IMR-90 (cell line): Measurements from ENCODE around the gene RNASE7. TPM values are rescaled to one million over a fixed set of nuclear protein-coding genes. Genes with fewer than 3 reads are reported as not detected.

Source experiments
- ATAC-seq: fragments of 200-7000 bp; cut with Tn5 transposase; 2 replicates; pipeline ENCODE4 v1.9.1; 2020; ENCODE audit warnings: low read depth, mild to moderate bottlenecking, moderate library complexity
- BruUV-seq: library from RNA; stranded (reverse); fragments of 400-500 nt; replicated peaks from 2 replicates; lab custom pipeline; 2021; lab: Mats Ljungman, UMichigan
- CTCF ChIA-PET: fragments of 300-600 bp; formaldehyde crosslinking; extraction: SDS; loops from one replicate; lab custom pipeline; 2021; ENCODE audit warnings: antibody characterized with exemption; lab: Yijun Ruan, JAX
- POLR2A ChIA-PET: fragments of 300-600 bp; sonication (Branson Sonifier 250); formaldehyde crosslinking; loops from one replicate; lab custom pipeline; 2022; ENCODE audit warnings: antibody characterized with exemption; ENCODE audit not compliant: unreplicated experiment; lab: Charles Lee
- DNase-seq: peaks from one replicate; pipeline ENCODE4 v3.0.0; 2013
- H2AFZ ChIP-seq: replicated peaks from 2 replicates; pipeline ENCODE3; 2013; ENCODE audit warnings: low read length, mild to moderate bottlenecking; ENCODE audit not compliant: poor library complexity
- H2AK5ac ChIP-seq: 2 replicates; pipeline ENCODE4 v1.6.1; 2013; ENCODE audit warnings: low read depth, low read length, inconsistent platforms
- H2AK9ac ChIP-seq: replicated peaks from 2 replicates; pipeline ENCODE3; 2013; ENCODE audit warnings: mild to moderate bottlenecking, low read depth, low read length, moderate library complexity; ENCODE audit not compliant: poor library complexity
- H2BK120ac ChIP-seq: 2 replicates; pipeline ENCODE4 v1.6.1; 2013; ENCODE audit warnings: low read depth, low read length, inconsistent platforms
- H2BK15ac ChIP-seq: 3 replicates; pipeline ENCODE4 v1.6.1; 2013; ENCODE audit warnings: low read depth, low read length, inconsistent platforms
- H2BK20ac ChIP-seq: 2 replicates; pipeline ENCODE4 v1.6.1; 2013; ENCODE audit warnings: low read depth, mild to moderate bottlenecking, inconsistent platforms, low read length, moderate library complexity
- H2BK5ac ChIP-seq: 2 replicates; pipeline ENCODE4 v1.6.1; 2013; ENCODE audit warnings: mild to moderate bottlenecking, low read depth, low read length, inconsistent platforms; ENCODE audit not compliant: poor library complexity, severe bottlenecking
- H3K14ac ChIP-seq: replicated peaks from 2 replicates; pipeline ENCODE4 v1.6.1; 2013; ENCODE audit warnings: low read depth, low read length, inconsistent platforms
- H3K18ac ChIP-seq: 2 replicates; pipeline ENCODE4 v1.6.1; 2013; ENCODE audit warnings: low read depth, low read length, control low read depth
- H3K23ac ChIP-seq: 2 replicates; pipeline ENCODE4 v1.6.1; 2013; ENCODE audit warnings: low read depth, low read length, inconsistent platforms
- H3K27ac ChIP-seq: 2 replicates; pipeline ENCODE4 v1.5.1; 2013; ENCODE audit warnings: mild to moderate bottlenecking, control low read depth, low read length; ENCODE audit not compliant: insufficient read depth
- H3K27me3 ChIP-seq: 2 replicates; pipeline ENCODE4 v1.6.1; 2013; ENCODE audit warnings: low read length; ENCODE audit not compliant: control insufficient read depth, insufficient read depth
- H3K36me3 ChIP-seq: 2 replicates; pipeline ENCODE4 v1.6.1; 2013; ENCODE audit warnings: low read length, mixed read lengths; ENCODE audit not compliant: control insufficient read depth, insufficient read depth
- H3K4ac ChIP-seq: 2 replicates; pipeline ENCODE4 v1.6.1; 2013; ENCODE audit warnings: low read depth, low read length, inconsistent platforms
- H3K4me1 ChIP-seq: 2 replicates; pipeline ENCODE4 v1.6.1; 2013; ENCODE audit warnings: low read length, mixed read lengths; ENCODE audit not compliant: control insufficient read depth, insufficient read depth
- H3K4me2 ChIP-seq: 2 replicates; pipeline ENCODE4 v1.6.1; 2013; ENCODE audit warnings: low read depth, mild to moderate bottlenecking, control low read depth, low read length, moderate library complexity
- H3K4me3 ChIP-seq: 2 replicates; pipeline ENCODE4 v1.5.1; 2013; ENCODE audit warnings: low read depth, mild to moderate bottlenecking, control low read depth, low read length, moderate library complexity; ENCODE audit not compliant: insufficient read depth
- H3K56ac ChIP-seq: 2 replicates; pipeline ENCODE4 v1.6.1; 2013; ENCODE audit warnings: low read length, inconsistent platforms; ENCODE audit not compliant: insufficient read depth; ENCODE audit errors: extremely low read depth
- H3K79me1 ChIP-seq, 2 experiments: 2 replicates each; pipeline ENCODE4 v1.6.1; 2013; ENCODE audit warnings: low read length in 2 of 2, inconsistent platforms in 1 of 2, low read depth in 1 of 2
- H3K9ac ChIP-seq: 2 replicates; pipeline ENCODE4 v1.6.1; 2013; ENCODE audit warnings: low read depth, low read length, control low read depth
- H3K9me1 ChIP-seq: 2 replicates; pipeline ENCODE4 v1.6.1; 2013; ENCODE audit warnings: low read length, inconsistent platforms; ENCODE audit not compliant: insufficient read depth
- H3K9me3 ChIP-seq: 2 replicates; pipeline ENCODE4 v1.6.1; 2013; ENCODE audit warnings: low read length; ENCODE audit not compliant: control insufficient read depth, insufficient read depth
- H4K20me1 ChIP-seq: 2 replicates; pipeline ENCODE4 v1.6.1; 2013; ENCODE audit warnings: low read length, inconsistent platforms; ENCODE audit not compliant: insufficient read depth
- H4K5ac ChIP-seq: 2 replicates; pipeline ENCODE4 v1.6.1; 2013; ENCODE audit warnings: mild to moderate bottlenecking, low read depth, low read length, control low read depth
- H4K8ac ChIP-seq, 2 experiments: 2 replicates each; pipeline ENCODE4 v1.6.1; 2013; ENCODE audit warnings: low read depth in 2 of 2, low read length in 2 of 2, control low read depth in 1 of 2, inconsistent platforms in 1 of 2
- H4K91ac ChIP-seq: 2 replicates; pipeline ENCODE4 v1.6.1; 2013; ENCODE audit warnings: low read depth, low read length, inconsistent platforms; ENCODE audit not compliant: insufficient read depth
- BHLHE40 ChIP-seq: fragments of 150-350 bp; IDR thresholded peaks from 2 replicates; pipeline ENCODE4 v1.6.1; 2016; ENCODE audit warnings: mild to moderate bottlenecking, low read depth, low read length
- CTCF ChIP-seq: conservative IDR thresholded peaks from 2 replicates; pipeline ENCODE4 v1.5.1; 2012; ENCODE audit warnings: mild to moderate bottlenecking, low read depth, low read length, improper control_type of control experiment
- ELK1 ChIP-seq: fragments of 150-350 bp; IDR thresholded peaks from 2 replicates; pipeline ENCODE4 v1.6.1; 2016; ENCODE audit warnings: low read depth, mild to moderate bottlenecking, low read length, moderate library complexity, borderline replicate concordance
- NFE2L2 ChIP-seq: fragments of 150-350 bp; IDR thresholded peaks from 2 replicates; pipeline ENCODE4 v1.6.1; 2016; ENCODE audit warnings: low read depth, mild to moderate bottlenecking, low read length
- RAD21 ChIP-seq: IDR thresholded peaks from 2 replicates; pipeline ENCODE4 v1.6.1; 2012; ENCODE audit warnings: low read length, improper control_type of control experiment
- RFX5 ChIP-seq: IDR thresholded peaks from 2 replicates; pipeline ENCODE4 v1.8.0; 2012; ENCODE audit warnings: low read depth, mild to moderate bottlenecking, low read length, moderate library complexity
- SMC3 ChIP-seq: fragments of 150-350 bp; IDR thresholded peaks from 2 replicates; pipeline ENCODE4 v1.6.1; 2016; ENCODE audit warnings: low read depth, mild to moderate bottlenecking, antibody characterized with exemption, low read length, moderate library complexity
- WGBS, 2 experiments: methylation state at CpG; one replicate each; pipeline versions ENCODE4 v1.1.5 to v1.1.7; 2013; ENCODE audit warnings: missing lambda C conversion rate in 2 of 2; ENCODE audit not compliant: insufficient read length in 1 of 2; ENCODE audit errors: extremely low coverage in 2 of 2; 5-methylcytosine and 5-hydroxymethylcytosine counted together
- dilution Hi-C: fragments of 300-500 bp; cut with HindIII; formaldehyde crosslinking; loops from one replicate; pipeline ENCODE4 v1.14.3; 2018; ENCODE audit warnings: low sequenced_read_pairs; ENCODE audit not compliant: unreplicated experiment
- in situ Hi-C: fragments of 300-500 bp; cut with MboI; formaldehyde crosslinking; loops from 3 replicates; pipeline ENCODE4 v1.14.3; 2019; ENCODE audit warnings: low sequenced_read_pairs, inconsistent platforms, mixed read lengths
- intact Hi-C: fragments of 100-400 bp; cut with micrococcal nuclease; formaldehyde crosslinking; loops from 2 replicates; pipeline ENCODE4 v1.10.0; 2022
- polyA plus RNA-seq, 3 experiments: library from polyadenylated mRNA; depleted of rRNA; stranded (reverse); fragments of >200 nt; gene quantifications; 2 replicates each; pipeline ENCODE4 v1.2.3, GENCODE V29; 2012; ENCODE audit warnings: low replicate concordance in 1 of 3
- total RNA-seq: library from RNA; depleted of rRNA; stranded (reverse); fragments of >200 nt; gene quantifications from 2 replicates; pipeline ENCODE4 v1.2.3, GENCODE V29; 2012

RNASE7 gene
- total and polyA plus RNA-seq, 2 of the 4 experiments (the other 2 are of a cell fraction): not detected

- Histone ChIP-seq H3K9ac (no peak overlapping the region), H3K9me3 (no peaks in the 10 kb centered on the region), H2AK9ac (no peak overlapping the region), H3K4me3 (no peak overlapping the region), H3K79me1 (peaks cover 3 to 11% of the 10 kb centered on the region in 2 experiments; a peak in 2 of 4 replicates), H2BK15ac (no peak overlapping the region), H3K4ac (no peak overlapping the region), H4K5ac (no peak overlapping the region), H2AFZ (no peak overlapping the region), H3K27ac (no peak overlapping the region), H3K36me3 (peaks cover 37% of the 10 kb centered on the region), H3K56ac (no peak overlapping the region), H3K4me1 (peaks cover 15% of the 10 kb centered on the region), H3K14ac (no peak overlapping the region), H4K91ac (no peak overlapping the region), H3K4me2 (no peak overlapping the region), H3K9me1 (0 out of 2 replicates have a peak, but pooled peaks cover 2% of the 10 kb centered on the region), H2BK20ac (no peak overlapping the region), H3K18ac (no peak overlapping the region), H3K27me3 (no peaks in the 10 kb centered on the region), H4K20me1 (peaks cover 6% of the 10 kb centered on the region), H2AK5ac (no peak overlapping the region), H4K8ac (no peak overlapping the region), H2BK5ac (no peak overlapping the region), H2BK120ac (no peak overlapping the region), H3K23ac (no peak overlapping the region)
- in situ Hi-C loops: loop anchor here (25.0 kb wide), 2 partner anchors 628 to 753 kb away; partner anchors contain the start of genes APEX1, CCNB1IP1, OSGEP and PARP2
- ChIA-PET POLR2A (no interaction called here), CTCF (interaction anchor here (2.5 kb wide), 1 partner anchor 22 kb away, joined by 10 read pairs; no protein-coding TSS in a partner anchor)
- intact Hi-C loops: no loop called here
- no peak for DNase-seq
- no peak for ATAC-seq
- no peak for TF ChIP-seq NFE2L2
- TF ChIP-seq BHLHE40: no peak
- no peak for TF ChIP-seq RFX5
- peak; percentile 43 for TF ChIP-seq CTCF
- TF ChIP-seq SMC3: peak; percentile 28; the same call in 1 of the 2 replicates
- TF ChIP-seq ELK1: no peak
- TF ChIP-seq RAD21: peak; percentile 51
- 92% methylated on average over 11 of the region's 45 CpGs; no CpG with 5 or more reads in 1 of the 2 experiments for WGBS, 2 experiments
- dilution Hi-C loops: no loop called here
- BruUV-seq: no TSS peak
Observed at GRCh38 chr14:21090194-21090939, 48.2 kb downstream of the RNASE7 start.
